GM23248 (cell line): ENCODE results near the gene HCN2. TPM values are rescaled to one million over a fixed set of nuclear protein-coding genes. Genes with fewer than 3 reads are reported as not detected.

Experiments used
- DNase-seq: peaks from one replicate; pipeline ENCODE4 v3.0.0-alpha.2; 2015
- H2AFZ ChIP-seq: fragments of 200-600 bp; sonication (generic); 2 replicates; pipeline ENCODE4 v1.6.1; 2016; ENCODE audit warnings: antibody characterized with exemption
- H3F3A ChIP-seq: fragments of 200-600 bp; sonication (generic); 2 replicates; pipeline ENCODE4 v1.6.1; 2016; ENCODE audit warnings: mild to moderate bottlenecking, antibody characterized with exemption, mixed run types; ENCODE audit not compliant: insufficient read depth
- H3K27ac ChIP-seq: fragments of 200-600 bp; sonication (generic); 2 replicates; pipeline ENCODE4 v1.5.1; 2016; ENCODE audit warnings: mild to moderate bottlenecking
- H3K27me3 ChIP-seq: fragments of 200-600 bp; sonication (generic); replicated peaks from 2 replicates; pipeline ENCODE4 v1.6.1; 2016; ENCODE audit warnings: mild to moderate bottlenecking; ENCODE audit not compliant: insufficient read depth
- H3K36me3 ChIP-seq: fragments of 200-600 bp; sonication (generic); 2 replicates; pipeline ENCODE4 v1.6.1; 2016; ENCODE audit warnings: low read depth, mild to moderate bottlenecking
- H3K4me1 ChIP-seq: fragments of 200-600 bp; sonication (generic); 2 replicates; pipeline ENCODE4 v1.6.1; 2016; ENCODE audit warnings: mild to moderate bottlenecking; ENCODE audit not compliant: insufficient read depth
- H3K4me2 ChIP-seq: fragments of 200-600 bp; sonication (generic); one replicate; pipeline ENCODE4 v1.6.1; 2016; ENCODE audit warnings: mild to moderate bottlenecking; ENCODE audit not compliant: unreplicated experiment
- H3K4me3 ChIP-seq: fragments of 200-600 bp; sonication (generic); 2 replicates; pipeline ENCODE4 v1.5.1; 2016; ENCODE audit warnings: mild to moderate bottlenecking
- H3K79me2 ChIP-seq: fragments of 200-600 bp; sonication (generic); 2 replicates; pipeline ENCODE4 v1.6.1; 2016; ENCODE audit warnings: mild to moderate bottlenecking; ENCODE audit not compliant: insufficient read depth
- H3K9ac ChIP-seq: fragments of 200-600 bp; sonication (generic); 2 replicates; pipeline ENCODE4 v1.6.1; 2016; ENCODE audit warnings: mild to moderate bottlenecking
- H3K9me2 ChIP-seq: fragments of 200-600 bp; sonication (generic); 2 replicates; pipeline ENCODE4 v1.6.1; 2016; ENCODE audit warnings: mixed run types, mild to moderate bottlenecking, moderate library complexity; ENCODE audit not compliant: insufficient read depth
- H3K9me3 ChIP-seq: fragments of 200-600 bp; sonication (generic); one replicate; pipeline ENCODE4 v1.6.1; 2017; ENCODE audit warnings: low read depth
- H4K20me1 ChIP-seq: fragments of 200-600 bp; sonication (generic); 2 replicates; pipeline ENCODE4 v1.6.0; 2016; ENCODE audit not compliant: insufficient read depth
- EZH2 ChIP-seq: fragments of 200-600 bp; sonication (generic); IDR thresholded peaks from 2 replicates; pipeline ENCODE4 v1.6.1; 2018; ENCODE audit warnings: antibody characterized with exemption, mild to moderate bottlenecking; ENCODE audit not compliant: insufficient read depth, poor library complexity, severe bottlenecking
- EZH2phosphoT487 ChIP-seq: fragments of 200-600 bp; sonication (generic); IDR thresholded peaks from 2 replicates; pipeline ENCODE4 v1.6.1; 2018; ENCODE audit warnings: antibody characterized with exemption, moderate library complexity, mild to moderate bottlenecking, low read depth; ENCODE audit not compliant: insufficient read depth
- WGBS, 2 experiments: methylation state at CpG; one replicate each; pipeline ENCODE4 v1.1.6; 2015 to 2017; ENCODE audit warnings: low lambda C conversion rate in 2 of 2, low coverage in 1 of 2; ENCODE audit errors: missing lambda C conversion rate in 2 of 2; 5-methylcytosine and 5-hydroxymethylcytosine counted together
- in situ Hi-C: fragments of 300-500 bp; cut with MboI; formaldehyde crosslinking; loops from 2 replicates; pipeline ENCODE4 v1.15.0; 2020
- polyA plus RNA-seq: library from polyadenylated mRNA; unstranded; fragments of >200 nt; fragmentation: Nextera tagmentation; extraction: Ambion mirVana; gene quantifications from 2 replicates; pipeline ENCODE4 v1.2.1, GENCODE V29; 2016
- total RNA-seq: library from RNA; depleted of rRNA; stranded (reverse); fragments of >200 nt; shearing (Covaris generic); gene quantifications from 2 replicates; pipeline ENCODE4 v1.2.3, GENCODE V29; 2014

The HCN2 gene
- total and polyA plus RNA-seq, 2 experiments from 2014 or later, result 0.14 to 3.1 TPM

DNA sequence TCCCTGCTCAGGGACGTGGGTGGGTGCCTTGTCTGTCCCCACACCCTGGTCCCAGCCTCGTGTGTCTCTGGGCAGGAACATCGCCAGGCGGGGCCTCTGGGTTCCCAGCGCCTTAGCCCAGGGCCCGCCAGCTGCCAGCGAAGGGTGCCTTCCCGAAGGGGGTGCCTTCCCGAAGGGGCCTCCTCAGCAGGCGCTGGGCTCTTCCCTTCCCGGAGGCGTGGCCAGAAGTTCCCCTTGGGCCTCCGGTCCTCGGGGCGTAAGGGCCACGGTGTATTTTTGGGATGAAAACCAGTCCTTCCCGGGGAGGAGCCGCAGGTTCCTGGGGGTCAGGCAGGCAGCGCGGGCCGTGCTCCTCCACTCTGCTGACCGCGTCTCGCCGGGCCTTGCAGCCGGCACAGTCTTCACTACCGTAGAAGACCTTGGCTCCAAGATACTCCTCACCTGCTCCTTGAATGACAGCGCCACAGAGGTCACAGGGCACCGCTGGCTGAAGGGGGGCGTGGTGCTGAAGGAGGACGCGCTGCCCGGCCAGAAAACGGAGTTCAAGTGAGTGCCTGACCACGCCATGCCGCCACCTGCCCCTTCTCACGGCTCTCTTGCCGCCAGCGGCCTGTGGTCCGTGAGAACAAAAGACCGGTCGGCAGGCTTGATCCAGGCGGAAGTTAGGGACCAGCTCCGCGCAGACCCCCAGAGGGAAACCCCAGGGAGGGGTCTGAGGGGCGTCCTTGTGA, 10.4 kb upstream of the HCN2 start:
- DNase-seq, result no peak
- no peaks in the 10 kb centered on the region for H4K20me1 ChIP-seq
- peaks cover 31% of the 10 kb centered on the region for H3K4me1 ChIP-seq
- TF ChIP-seq EZH2 (no peak), EZH2phosphoT487 (no peak)
- H3K36me3 ChIP-seq, result no peaks in the 10 kb centered on the region; the same call in 1 of the 2 replicates
- H3K27ac ChIP-seq, result no peak overlapping the region
- H3K9ac ChIP-seq, result no peak overlapping the region
- H3K9me3 ChIP-seq, result no peaks in the 10 kb centered on the region
- H2AFZ ChIP-seq, result no peak overlapping the region
- H3K4me3 ChIP-seq, result no peak overlapping the region
- H3K27me3 ChIP-seq, result no peaks in the 10 kb centered on the region
- H3K79me2 ChIP-seq, result peaks cover 78% of the 10 kb centered on the region
- in situ Hi-C loops, result no loop called here
- WGBS, 2 experiments, result 89 to 90% methylated on average over 43 to 46 of the region's 46 CpGs
- H3F3A ChIP-seq, result no peaks in the 10 kb centered on the region
- H3K9me2 ChIP-seq, result no peaks in the 10 kb centered on the region
- H3K4me2 ChIP-seq, result no peak overlapping the region

DNA sequence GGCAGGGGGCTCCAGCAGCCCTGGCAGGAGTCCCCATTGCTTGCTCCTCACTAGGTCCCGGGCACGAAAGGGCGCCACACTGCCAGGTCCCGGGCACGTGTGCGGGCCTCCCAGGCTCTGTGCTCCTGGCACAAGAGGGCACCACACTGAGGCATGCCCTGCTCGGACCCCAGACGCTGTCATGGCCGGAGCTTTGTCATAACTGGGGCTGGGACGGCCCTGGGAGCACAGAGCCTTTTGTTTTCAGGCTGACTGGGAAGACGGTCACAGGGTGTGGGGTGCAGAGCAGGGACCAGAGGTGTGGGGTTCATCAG, 9.9 kb upstream of the HCN2 start:
- peaks cover 26% of the 10 kb centered on the region for H3K4me1 ChIP-seq
- H3F3A ChIP-seq, result no peaks in the 10 kb centered on the region
- H3K27me3 ChIP-seq, result no peaks in the 10 kb centered on the region
- no peak overlapping the region for H3K4me2 ChIP-seq
- H3K79me2 ChIP-seq, result peaks cover 72% of the 10 kb centered on the region
- H3K9me3 ChIP-seq, result no peaks in the 10 kb centered on the region
- in situ Hi-C loops, result no loop called here
- H2AFZ ChIP-seq, result no peak overlapping the region
- no peak overlapping the region for H3K9ac ChIP-seq
- no peak for TF ChIP-seq EZH2
- TF ChIP-seq EZH2phosphoT487, result no peak
- H3K36me3 ChIP-seq, result no peaks in the 10 kb centered on the region; the same call in 1 of the 2 replicates
- no peak overlapping the region for H3K27ac ChIP-seq
- 90 to 91% methylated on average over 10 to 11 of the region's 11 CpGs for WGBS, 2 experiments
- no peaks in the 10 kb centered on the region for H4K20me1 ChIP-seq
- no peaks in the 10 kb centered on the region for H3K9me2 ChIP-seq
- no peak overlapping the region for H3K4me3 ChIP-seq
- no peak for DNase-seq

DNA sequence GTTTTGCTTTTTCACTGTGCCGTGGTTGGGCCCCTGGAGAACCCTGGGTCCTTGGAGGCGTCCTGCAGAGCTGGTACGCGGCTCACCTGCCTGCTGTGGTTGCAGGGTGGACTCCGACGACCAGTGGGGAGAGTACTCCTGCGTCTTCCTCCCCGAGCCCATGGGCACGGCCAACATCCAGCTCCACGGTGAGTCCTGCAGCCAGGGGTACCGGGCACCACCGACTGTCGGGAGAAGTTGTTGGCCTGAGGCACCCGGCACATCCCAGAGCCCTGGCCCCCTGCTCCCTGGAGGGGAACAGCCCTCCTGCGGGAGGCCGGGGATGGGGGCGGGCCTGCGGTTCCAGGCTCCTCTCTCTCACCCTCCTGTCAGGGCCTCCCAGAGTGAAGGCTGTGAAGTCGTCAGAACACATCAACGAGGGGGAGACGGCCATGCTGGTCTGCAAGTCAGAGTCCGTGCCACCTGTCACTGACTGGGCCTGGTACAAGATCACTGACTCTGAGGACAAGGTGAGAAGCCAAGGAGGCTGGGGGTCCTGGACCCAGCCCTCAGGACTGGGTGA, 9.3 kb upstream of the HCN2 start:
- H3F3A ChIP-seq, result no peaks in the 10 kb centered on the region
- H3K27ac ChIP-seq, result no peak overlapping the region
- in situ Hi-C loops, result no loop called here
- no peaks in the 10 kb centered on the region for H3K27me3 ChIP-seq
- no peak overlapping the region for H2AFZ ChIP-seq
- no peaks in the 10 kb centered on the region for H4K20me1 ChIP-seq
- no peaks in the 10 kb centered on the region for H3K9me3 ChIP-seq
- H3K36me3 ChIP-seq, result no peaks in the 10 kb centered on the region; the same call in 1 of the 2 replicates
- 89 to 90% methylated on average over 22 of the region's 22 CpGs for WGBS, 2 experiments
- TF ChIP-seq EZH2phosphoT487 (no peak), EZH2 (no peak)
- no peaks in the 10 kb centered on the region for H3K9me2 ChIP-seq
- H3K4me3 ChIP-seq, result no peak overlapping the region
- DNase-seq, result no peak
- H3K4me1 ChIP-seq, result peaks cover 20% of the 10 kb centered on the region
- H3K9ac ChIP-seq, result no peak overlapping the region
- peaks cover 67% of the 10 kb centered on the region for H3K79me2 ChIP-seq
- no peak overlapping the region for H3K4me2 ChIP-seq

DNA sequence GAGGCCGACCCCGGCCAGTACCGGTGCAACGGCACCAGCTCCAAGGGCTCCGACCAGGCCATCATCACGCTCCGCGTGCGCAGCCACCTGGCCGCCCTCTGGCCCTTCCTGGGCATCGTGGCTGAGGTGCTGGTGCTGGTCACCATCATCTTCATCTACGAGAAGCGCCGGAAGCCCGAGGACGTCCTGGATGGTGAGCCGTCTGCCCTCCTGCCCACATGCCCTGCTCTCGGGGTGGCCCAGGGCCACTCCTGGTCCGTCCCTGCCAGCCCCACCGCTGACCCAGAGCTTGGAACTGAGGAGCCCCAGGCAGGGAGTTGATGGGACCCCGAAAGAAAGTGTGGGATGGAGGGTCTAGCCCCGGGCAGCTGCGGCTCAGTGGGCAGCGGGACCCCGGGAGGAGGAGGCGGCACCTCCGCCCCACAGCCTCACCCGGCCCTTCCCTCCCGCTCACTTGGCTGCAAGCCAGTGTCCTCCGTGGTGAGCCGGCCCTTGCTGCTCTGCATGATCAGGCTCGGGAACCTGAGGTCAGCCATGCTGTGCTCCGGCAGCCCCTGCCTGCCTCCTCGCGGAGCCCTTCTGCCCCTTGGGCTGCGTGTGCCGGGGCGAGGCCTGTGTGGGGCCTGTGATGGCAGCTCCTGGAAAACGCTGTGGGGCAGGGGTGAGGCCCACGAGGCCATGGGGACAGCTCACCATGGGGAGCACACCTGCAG, 8.1 kb upstream of the HCN2 start:
- no peak overlapping the region for H2AFZ ChIP-seq
- no peak for DNase-seq

More for the DNA sequence above, 8.1 kb upstream of the HCN2 start:
- H3K36me3 ChIP-seq, result no peaks in the 10 kb centered on the region; the same call in 1 of the 2 replicates
- 0 out of 2 replicates have a peak, but pooled peaks cover 3% of the 10 kb centered on the region for H3F3A ChIP-seq
- in situ Hi-C loops, result no loop called here
- 92 to 93% methylated on average over 28 to 37 of the region's 40 CpGs for WGBS, 2 experiments
- H3K27me3 ChIP-seq, result no peaks in the 10 kb centered on the region
- H3K79me2 ChIP-seq, result peaks cover 57% of the 10 kb centered on the region
- H4K20me1 ChIP-seq, result no peaks in the 10 kb centered on the region
- no peak overlapping the region for H3K27ac ChIP-seq
- TF ChIP-seq EZH2, result no peak
- no peak for TF ChIP-seq EZH2phosphoT487
- H3K9me3 ChIP-seq, result no peaks in the 10 kb centered on the region
- H3K4me1 ChIP-seq, result peaks cover 9% of the 10 kb centered on the region
- H3K4me3 ChIP-seq, result no peak overlapping the region
- H3K9me2 ChIP-seq, result no peaks in the 10 kb centered on the region
- no peak overlapping the region for H3K4me2 ChIP-seq
- H3K9ac ChIP-seq, result no peak overlapping the region
